GM19324 (cell line): ENCODE data around the gene ZBTB5.
A peak's percentile ranks its signal among the peaks of the same experiment; 100 is the strongest.
"Not testable (repeated sequence)": the region's sequence is repeated elsewhere in the genome, so short reads cannot be mapped to it uniquely, and the experiment has no call there.

ENCODE experiments used
- ATAC-seq: cut with Tn5 transposase; IDR thresholded peaks from one replicate; pipeline ENCODE4 v1.9.1; 2021; ENCODE audit warnings: mild to moderate bottlenecking, moderate library complexity; ENCODE audit not compliant: unreplicated experiment, low FRiP score

ZBTB5 gene

GRCh38 chr9:37426846-37427245 lies 38.4 kb downstream of the ZBTB5 start:
- ATAC-seq = no peak

- not testable (repeated sequence) for ATAC-seq
Observed at GRCh38 chr9:37426431-37426830, 38.8 kb downstream of the ZBTB5 start.

- no peak for ATAC-seq
Observed at GRCh38 chr9:37425298-37425752, 39.9 kb downstream of the ZBTB5 start.

GRCh38 chr9:37424686-37425297 lies 40.5 kb downstream of the ZBTB5 start:
- no peak for ATAC-seq

- no peak for ATAC-seq
Observed at GRCh38 chr9:37424204-37424685, 41.0 kb downstream of the ZBTB5 start.

- no peak for ATAC-seq
Observed at GRCh38 chr9:37423508-37423907, 41.7 kb downstream of the ZBTB5 start.

GRCh38 chr9:37422289-37423104 lies 42.8 kb downstream of the ZBTB5 start, which contains the start of gene GRHPR:
Gene GRHPR, plus strand, starts transcription at chr9:37422696. Its CDS starts 55 bp downstream, at chr9:37422751.
- ATAC-seq = peak; percentile 93

GRCh38 chr9:37421914-37422288 lies 43.3 kb downstream of the ZBTB5 start:
- ATAC-seq = no peak

GRCh38 chr9:37420271-37421215 lies 44.7 kb downstream of the ZBTB5 start:
- no peak for ATAC-seq

GRCh38 chr9:37419204-37419603 lies 46.0 kb downstream of the ZBTB5 start:
- no peak for ATAC-seq

- no peak for ATAC-seq
Observed at GRCh38 chr9:37417857-37418618, 47.2 kb downstream of the ZBTB5 start.

- ATAC-seq = no peak
Observed at GRCh38 chr9:37417252-37417803, 47.9 kb downstream of the ZBTB5 start.

- no peak for ATAC-seq
Observed at GRCh38 chr9:37415011-37415719, 50.1 kb downstream of the ZBTB5 start.

- no peak for ATAC-seq
Observed at GRCh38 chr9:37414503-37414943, 50.7 kb downstream of the ZBTB5 start.

- ATAC-seq = no peak
Observed at GRCh38 chr9:37413311-37413710, 51.9 kb downstream of the ZBTB5 start.

GRCh38 chr9:37412431-37413151 lies 52.7 kb downstream of the ZBTB5 start:
- no peak for ATAC-seq

- ATAC-seq = no peak
Observed at GRCh38 chr9:37410969-37411785, 54.1 kb downstream of the ZBTB5 start.
